Activated CD4-positive, alpha-beta T cell treated with anti-CD3 and anti-CD28 coated beads for 4 hours (primary cell): ENCODE results near the gene SMYD1.

ENCODE experiments used
- DNase-seq, 2 donors: peaks; one replicate each; pipeline ENCODE4 v3.0.0-alpha.2; 2020

SMYD1 gene

GRCh38 chr2:88147145-88147544, 79.5 kb downstream of the SMYD1 start:
- DNase-seq = no peak

GRCh38 chr2:88148929-88149438, 81.4 kb downstream of the SMYD1 start:
- DNase-seq = no peak

- no peak for DNase-seq
These were observed 91.9 kb downstream of the SMYD1 start for GRCh38 chr2:88159481-88159880.

- DNase-seq = peak; percentile 50 to 60
These were observed 92.4 kb downstream of the SMYD1 start for GRCh38 chr2:88159955-88160415.

- DNase-seq = no peak
These were observed 92.9 kb downstream of the SMYD1 start for GRCh38 chr2:88160517-88160916.

GRCh38 chr2:88161446-88162244, 94.0 kb downstream of the SMYD1 start:
- no peak for DNase-seq
